ENCODE results near the gene TBC1D9.

Gene TBC1D9

GRCh38 chr4:140693562-140693961, 62.6 kb downstream of the TBC1D9 start:
- DNase-seq (ENCODE audit: extremely low spot score): no peak
- CTCF ChIA-PET: no interaction called here
- POLR2A ChIA-PET: no interaction called here
- TF ChIP-seq BHLHE40 (IDR thresholded peaks at IDR 0.05; ENCODE audit: borderline replicate concordance) (no peak), LEF1 (IDR thresholded peaks at IDR 0.05; ENCODE audit: borderline replicate concordance) (no peak), FOXK2 (IDR thresholded peaks at IDR 0.05) (no peak), L3MBTL2 (conservative IDR thresholded peaks at IDR 0.05) (no peak), FOXA1 (IDR thresholded peaks at IDR 0.05) (no peak), HDGF (IDR thresholded peaks at IDR 0.05; ENCODE audit: borderline replicate concordance) (no peak), ZNF384 (IDR thresholded peaks at IDR 0.05) (no peak), ELF4 (IDR thresholded peaks at IDR 0.05) (no peak), ARNT (IDR thresholded peaks at IDR 0.05) (no peak), FOXM1 (IDR thresholded peaks at IDR 0.05; ENCODE audit: borderline replicate concordance) (no peak), CTBP1 (IDR thresholded peaks at IDR 0.05; ENCODE audit: borderline replicate concordance) (no peak), SP1 (IDR thresholded peaks at IDR 0.05) (no peak), NFRKB (IDR thresholded peaks at IDR 0.05) (no peak), SUZ12 (IDR thresholded peaks at IDR 0.05) (no peak), TARDBP (IDR thresholded peaks at IDR 0.05) (no peak)
- TF ChIP-seq, protein P1, sequence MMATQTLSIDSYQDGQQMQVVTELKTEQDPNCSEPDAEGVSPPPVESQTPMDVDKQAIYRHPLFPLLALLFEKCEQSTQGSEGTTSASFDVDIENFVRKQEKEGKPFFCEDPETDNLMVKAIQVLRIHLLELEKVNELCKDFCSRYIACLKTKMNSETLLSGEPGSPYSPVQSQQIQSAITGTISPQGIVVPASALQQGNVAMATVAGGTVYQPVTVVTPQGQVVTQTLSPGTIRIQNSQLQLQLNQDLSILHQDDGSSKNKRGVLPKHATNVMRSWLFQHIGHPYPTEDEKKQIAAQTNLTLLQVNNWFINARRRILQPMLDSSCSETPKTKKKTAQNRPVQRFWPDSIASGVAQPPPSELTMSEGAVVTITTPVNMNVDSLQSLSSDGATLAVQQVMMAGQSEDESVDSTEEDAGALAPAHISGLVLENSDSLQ (IDR thresholded peaks at IDR 0.05): no peak

DNA sequence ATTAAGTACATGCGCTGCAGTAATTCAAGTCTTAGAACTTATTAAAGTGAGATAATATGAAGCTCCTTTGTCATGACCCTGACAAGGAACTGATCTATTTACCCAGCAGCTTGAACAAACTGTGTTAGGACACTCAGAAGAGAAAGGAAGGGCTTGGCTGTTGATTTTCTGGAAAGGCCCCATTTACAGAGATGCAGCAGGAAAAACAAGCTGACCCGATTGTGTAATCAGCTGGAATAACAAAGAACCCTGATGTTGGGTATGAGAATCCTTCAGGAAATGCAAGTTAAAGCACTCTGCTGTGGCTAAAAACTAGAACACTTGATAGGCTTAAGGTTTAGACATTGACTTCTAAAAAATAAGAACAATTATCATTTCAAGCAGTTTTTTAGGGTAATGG, 64.8 kb downstream of the TBC1D9 start:
- DNase-seq (ENCODE audit: extremely low spot score): no peak
- ChIA-PET CTCF (interaction anchor here (1.1 kb wide), 1 partner anchor 27 kb away, joined by 3 read pairs; no protein-coding TSS in a partner anchor), POLR2A (no interaction called here)
- TF ChIP-seq BHLHE40 (IDR thresholded peaks at IDR 0.05; ENCODE audit: borderline replicate concordance) (no peak), ZNF384 (IDR thresholded peaks at IDR 0.05) (no peak), NFRKB (IDR thresholded peaks at IDR 0.05) (no peak), FOXA1 (IDR thresholded peaks at IDR 0.05) (no peak), FOXM1 (IDR thresholded peaks at IDR 0.05; ENCODE audit: borderline replicate concordance) (no peak), L3MBTL2 (conservative IDR thresholded peaks at IDR 0.05) (no peak), TARDBP (IDR thresholded peaks at IDR 0.05) (no peak), FOXK2 (IDR thresholded peaks at IDR 0.05) (no peak), CTBP1 (IDR thresholded peaks at IDR 0.05; ENCODE audit: borderline replicate concordance) (no peak), SP1 (IDR thresholded peaks at IDR 0.05) (no peak), LEF1 (IDR thresholded peaks at IDR 0.05; ENCODE audit: borderline replicate concordance) (no peak), ARNT (IDR thresholded peaks at IDR 0.05) (no peak), HDGF (IDR thresholded peaks at IDR 0.05; ENCODE audit: borderline replicate concordance) (no peak), ELF4 (IDR thresholded peaks at IDR 0.05) (no peak), SUZ12 (IDR thresholded peaks at IDR 0.05) (no peak)
- TF ChIP-seq, protein P1 (IDR thresholded peaks at IDR 0.05): no peak

- ChIA-PET POLR2A (no interaction called here), CTCF (no interaction called here)
- TF ChIP-seq CTBP1 (IDR thresholded peaks at IDR 0.05; ENCODE audit: borderline replicate concordance) (no peak), SUZ12 (IDR thresholded peaks at IDR 0.05) (no peak), SP1 (IDR thresholded peaks at IDR 0.05) (no peak), FOXK2 (IDR thresholded peaks at IDR 0.05) (no peak), NFRKB (IDR thresholded peaks at IDR 0.05) (no peak), HDGF (IDR thresholded peaks at IDR 0.05; ENCODE audit: borderline replicate concordance) (no peak), L3MBTL2 (conservative IDR thresholded peaks at IDR 0.05) (no peak), ELF4 (IDR thresholded peaks at IDR 0.05) (no peak), LEF1 (IDR thresholded peaks at IDR 0.05; ENCODE audit: borderline replicate concordance) (no peak), ZNF384 (IDR thresholded peaks at IDR 0.05) (no peak), BHLHE40 (IDR thresholded peaks at IDR 0.05; ENCODE audit: borderline replicate concordance) (no peak), FOXM1 (IDR thresholded peaks at IDR 0.05; ENCODE audit: borderline replicate concordance) (no peak)
- TF ChIP-seq, protein P1 (IDR thresholded peaks at IDR 0.05): no peak
- DNase-seq (ENCODE audit: extremely low spot score): no peak
Measured at GRCh38 chr4:140690093-140690492, 66.1 kb downstream of the TBC1D9 start.

DNA sequence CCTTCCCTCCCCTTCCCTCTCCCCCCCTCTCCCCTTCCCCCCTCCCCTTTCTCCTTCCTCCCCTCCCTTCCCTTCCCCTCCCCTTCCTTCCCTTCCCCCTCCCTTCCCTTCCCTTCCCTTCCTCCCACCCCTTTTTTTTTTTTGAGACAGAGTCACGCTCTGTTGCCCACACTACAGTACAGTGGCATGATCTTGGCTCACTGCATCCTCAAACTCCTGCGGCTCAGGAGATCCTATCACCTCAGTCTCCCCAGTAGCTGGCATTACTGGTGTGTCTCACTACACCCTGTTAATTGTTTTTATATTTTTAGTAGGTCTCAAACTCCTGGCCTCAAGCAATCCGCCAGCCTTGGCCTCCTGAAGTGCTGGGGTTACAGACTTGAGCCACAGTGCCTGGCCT, 66.6 kb downstream of the TBC1D9 start:
- POLR2A ChIA-PET: no interaction called here
- DNase-seq (ENCODE audit: extremely low spot score): no peak
- CTCF ChIA-PET: no interaction called here

DNA sequence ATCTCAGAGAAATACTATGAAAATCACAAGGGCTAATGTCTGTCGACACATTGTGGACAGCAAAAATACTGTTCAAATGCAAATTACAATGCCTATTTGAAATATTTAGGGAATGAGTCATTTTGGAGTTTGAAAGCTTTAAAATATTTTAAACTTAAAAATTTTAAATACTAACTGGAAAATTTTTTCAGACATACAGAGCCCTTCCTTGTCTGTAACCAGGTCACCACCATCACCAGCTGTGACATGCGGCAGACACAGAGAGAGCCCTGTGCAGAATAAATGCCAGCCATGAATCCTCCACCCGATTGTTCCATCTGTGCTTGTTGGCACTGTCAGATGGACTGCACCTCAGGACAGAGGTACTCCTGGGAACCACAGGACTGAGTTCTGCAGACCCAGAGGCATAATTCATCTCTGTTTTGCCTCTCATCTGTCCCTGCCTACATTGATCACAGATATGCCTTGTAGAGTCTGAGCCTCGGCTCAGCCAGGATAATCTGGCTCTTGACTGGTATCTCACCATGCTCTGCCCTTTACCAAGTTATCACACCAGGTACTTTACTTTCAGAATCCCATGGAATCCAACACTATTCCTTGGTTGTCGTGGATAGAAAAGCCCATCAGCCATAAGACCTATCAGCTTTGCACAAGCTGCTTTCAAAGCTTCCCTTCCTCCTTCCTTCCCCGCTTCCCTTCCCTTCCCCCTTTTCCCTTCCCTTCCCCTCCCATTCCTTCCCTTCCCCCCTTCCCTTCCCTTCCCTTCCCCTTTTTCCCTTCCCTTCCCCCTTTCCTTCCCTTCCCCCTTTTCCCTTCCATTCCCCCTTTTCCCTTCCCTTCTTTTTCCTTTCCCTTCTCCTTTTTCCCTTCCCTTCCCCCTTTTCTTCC, 67.2 kb downstream of the TBC1D9 start:
- DNase-seq (ENCODE audit: extremely low spot score): no peak
- POLR2A ChIA-PET: no interaction called here
- TF ChIP-seq SUZ12 (IDR thresholded peaks at IDR 0.05): no peak
- CTCF ChIA-PET: no interaction called here

More for the DNA sequence above, 66.6 kb downstream of the TBC1D9 start:
- TF ChIP-seq FOXK2 (IDR thresholded peaks at IDR 0.05) (no peak), TARDBP (IDR thresholded peaks at IDR 0.05) (no peak), HDGF (IDR thresholded peaks at IDR 0.05; ENCODE audit: borderline replicate concordance) (no peak), SUZ12 (IDR thresholded peaks at IDR 0.05) (no peak), L3MBTL2 (conservative IDR thresholded peaks at IDR 0.05) (no peak), CTBP1 (IDR thresholded peaks at IDR 0.05; ENCODE audit: borderline replicate concordance) (no peak), FOXA1 (IDR thresholded peaks at IDR 0.05) (no peak)
- TF ChIP-seq, protein P1 (IDR thresholded peaks at IDR 0.05): no peak

All from HEK293T (cell line).